ENCODE measurements around the gene WASL. TPM values are rescaled to one million over a fixed set of nuclear protein-coding genes. Genes with fewer than 3 reads are reported as not detected.
A peak's percentile ranks its signal among the peaks of the same experiment; 100 is the strongest.

WASL gene
- total and polyA plus RNA-seq, 2 of the 13 experiments (the other 11 are each of a cell fraction or from before 2014, with no cell fraction given) = 7.9 to 12.8 TPM

DNA sequence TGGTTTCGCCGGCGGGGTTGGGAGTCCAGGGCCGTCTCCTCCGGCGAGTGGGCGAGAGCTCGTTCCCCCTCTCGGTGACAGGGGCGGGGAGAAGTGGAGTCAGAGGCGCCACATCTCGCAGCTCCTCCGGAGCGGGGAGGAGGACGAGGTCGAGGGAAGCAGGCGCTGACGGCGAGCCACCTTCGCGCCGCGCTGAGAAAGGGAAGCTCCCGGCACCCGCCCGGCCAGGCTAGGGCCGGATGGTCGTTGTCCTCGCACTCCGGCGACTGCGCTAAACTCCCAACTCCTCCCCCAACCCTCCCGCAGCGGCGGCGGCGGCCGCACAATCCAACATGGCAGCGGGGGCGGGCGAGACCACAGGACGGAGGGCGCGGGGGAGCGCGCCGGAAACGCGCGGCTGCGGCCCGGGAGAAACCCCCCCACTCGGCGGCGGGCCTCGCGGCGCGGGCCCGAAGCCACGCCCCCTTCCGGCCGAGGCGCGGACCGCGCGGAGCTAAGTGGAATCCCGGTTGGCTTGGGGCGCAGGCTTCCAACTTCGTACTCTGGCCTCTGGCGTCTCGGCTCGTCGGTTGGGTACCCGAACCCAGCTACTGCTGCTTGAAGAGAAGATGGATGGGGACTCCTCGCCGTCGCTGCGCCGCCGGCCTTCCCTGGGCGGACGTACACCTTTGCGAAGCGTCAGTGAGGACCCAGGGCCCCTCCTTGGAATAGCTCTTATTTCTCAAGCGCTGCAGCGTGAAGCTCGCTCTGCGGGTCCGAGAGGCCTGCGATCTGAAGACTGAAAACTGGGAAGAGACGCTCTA, at the start of gene WASL (continued):
- TF ChIP-seq FOXK2 (IDR thresholded peaks at IDR 0.05) (peak; percentile 51; the same call in 1 of the 2 replicates), ZNF737 (CRISPR knock-in tag; IDR thresholded peaks at IDR 0.05; ENCODE audit: borderline replicate concordance) (no peak), PHF8 (CRISPR knock-in tag; IDR thresholded peaks at IDR 0.05) (peak; percentile 80), ZNF83 (CRISPR knock-in tag; IDR thresholded peaks at IDR 0.05; ENCODE audit: borderline replicate concordance) (no peak), SMAD3 (CRISPR knock-in tag; IDR thresholded peaks at IDR 0.05) (peak; percentile 10; the same call in 1 of the 2 replicates), SIN3B (IDR thresholded peaks at IDR 0.05; ENCODE audit: low read length) (peak; percentile 38; the same call in 1 of the 2 replicates), ZNF234 (CRISPR knock-in tag; conservative IDR thresholded peaks at IDR 0.05) (peak; percentile 76; the same call in 1 of the 2 replicates), HDAC2 (CRISPR knock-in tag; IDR thresholded peaks at IDR 0.05) (peak; percentile 62), ZNF850 (CRISPR knock-in tag; conservative IDR thresholded peaks at IDR 0.05) (0 out of 2 replicates have a peak, but pooled peaks have one; percentile 35), ZNF317 (CRISPR knock-in tag; IDR thresholded peaks at IDR 0.05) (no peak), ZNF768 (CRISPR knock-in tag; IDR thresholded peaks at IDR 0.05) (no peak), ETV5 (CRISPR knock-in tag; IDR thresholded peaks at IDR 0.05; ENCODE audit: borderline replicate concordance) (peak; percentile 95), ZNF292 (CRISPR knock-in tag; IDR thresholded peaks at IDR 0.05; ENCODE audit: borderline replicate concordance, low read depth) (0 out of 2 replicates have a peak, but pooled peaks have one; percentile 16), ZNF7 (CRISPR knock-in tag; IDR thresholded peaks at IDR 0.05) (no peak), U2AF1 (optimal IDR thresholded peaks at IDR 0.05; ENCODE audit: low read depth, low read length) (peak; percentile 83), ZNF232 (CRISPR knock-in tag; IDR thresholded peaks at IDR 0.05; ENCODE audit: borderline replicate concordance) (peak; percentile 12; the same call in 1 of the 2 replicates)
- TF ChIP-seq, protein P1, sequence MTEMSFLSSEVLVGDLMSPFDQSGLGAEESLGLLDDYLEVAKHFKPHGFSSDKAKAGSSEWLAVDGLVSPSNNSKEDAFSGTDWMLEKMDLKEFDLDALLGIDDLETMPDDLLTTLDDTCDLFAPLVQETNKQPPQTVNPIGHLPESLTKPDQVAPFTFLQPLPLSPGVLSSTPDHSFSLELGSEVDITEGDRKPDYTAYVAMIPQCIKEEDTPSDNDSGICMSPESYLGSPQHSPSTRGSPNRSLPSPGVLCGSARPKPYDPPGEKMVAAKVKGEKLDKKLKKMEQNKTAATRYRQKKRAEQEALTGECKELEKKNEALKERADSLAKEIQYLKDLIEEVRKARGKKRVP (CRISPR knock-in tag; IDR thresholded peaks at IDR 0.05) = peak in 1 of 2 experiments; percentile 53; a peak in 1 of 4 replicates
- TF ChIP-seq, protein P2, sequence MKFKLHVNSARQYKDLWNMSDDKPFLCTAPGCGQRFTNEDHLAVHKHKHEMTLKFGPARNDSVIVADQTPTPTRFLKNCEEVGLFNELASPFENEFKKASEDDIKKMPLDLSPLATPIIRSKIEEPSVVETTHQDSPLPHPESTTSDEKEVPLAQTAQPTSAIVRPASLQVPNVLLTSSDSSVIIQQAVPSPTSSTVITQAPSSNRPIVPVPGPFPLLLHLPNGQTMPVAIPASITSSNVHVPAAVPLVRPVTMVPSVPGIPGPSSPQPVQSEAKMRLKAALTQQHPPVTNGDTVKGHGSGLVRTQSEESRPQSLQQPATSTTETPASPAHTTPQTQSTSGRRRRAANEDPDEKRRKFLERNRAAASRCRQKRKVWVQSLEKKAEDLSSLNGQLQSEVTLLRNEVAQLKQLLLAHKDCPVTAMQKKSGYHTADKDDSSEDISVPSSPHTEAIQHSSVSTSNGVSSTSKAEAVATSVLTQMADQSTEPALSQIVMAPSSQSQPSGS (CRISPR knock-in tag; IDR thresholded peaks at IDR 0.05) = peak; percentile 14; the same call in 1 of the 2 replicates
- TF ChIP-seq, protein P3, sequence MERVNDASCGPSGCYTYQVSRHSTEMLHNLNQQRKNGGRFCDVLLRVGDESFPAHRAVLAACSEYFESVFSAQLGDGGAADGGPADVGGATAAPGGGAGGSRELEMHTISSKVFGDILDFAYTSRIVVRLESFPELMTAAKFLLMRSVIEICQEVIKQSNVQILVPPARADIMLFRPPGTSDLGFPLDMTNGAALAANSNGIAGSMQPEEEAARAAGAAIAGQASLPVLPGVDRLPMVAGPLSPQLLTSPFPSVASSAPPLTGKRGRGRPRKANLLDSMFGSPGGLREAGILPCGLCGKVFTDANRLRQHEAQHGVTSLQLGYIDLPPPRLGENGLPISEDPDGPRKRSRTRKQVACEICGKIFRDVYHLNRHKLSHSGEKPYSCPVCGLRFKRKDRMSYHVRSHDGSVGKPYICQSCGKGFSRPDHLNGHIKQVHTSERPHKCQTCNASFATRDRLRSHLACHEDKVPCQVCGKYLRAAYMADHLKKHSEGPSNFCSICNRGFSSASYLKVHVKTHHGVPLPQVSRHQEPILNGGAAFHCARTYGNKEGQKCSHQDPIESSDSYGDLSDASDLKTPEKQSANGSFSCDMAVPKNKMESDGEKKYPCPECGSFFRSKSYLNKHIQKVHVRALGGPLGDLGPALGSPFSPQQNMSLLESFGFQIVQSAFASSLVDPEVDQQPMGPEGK (CRISPR knock-in tag; IDR thresholded peaks at IDR 0.05) = peak; percentile 64
- TF ChIP-seq, protein P4, sequence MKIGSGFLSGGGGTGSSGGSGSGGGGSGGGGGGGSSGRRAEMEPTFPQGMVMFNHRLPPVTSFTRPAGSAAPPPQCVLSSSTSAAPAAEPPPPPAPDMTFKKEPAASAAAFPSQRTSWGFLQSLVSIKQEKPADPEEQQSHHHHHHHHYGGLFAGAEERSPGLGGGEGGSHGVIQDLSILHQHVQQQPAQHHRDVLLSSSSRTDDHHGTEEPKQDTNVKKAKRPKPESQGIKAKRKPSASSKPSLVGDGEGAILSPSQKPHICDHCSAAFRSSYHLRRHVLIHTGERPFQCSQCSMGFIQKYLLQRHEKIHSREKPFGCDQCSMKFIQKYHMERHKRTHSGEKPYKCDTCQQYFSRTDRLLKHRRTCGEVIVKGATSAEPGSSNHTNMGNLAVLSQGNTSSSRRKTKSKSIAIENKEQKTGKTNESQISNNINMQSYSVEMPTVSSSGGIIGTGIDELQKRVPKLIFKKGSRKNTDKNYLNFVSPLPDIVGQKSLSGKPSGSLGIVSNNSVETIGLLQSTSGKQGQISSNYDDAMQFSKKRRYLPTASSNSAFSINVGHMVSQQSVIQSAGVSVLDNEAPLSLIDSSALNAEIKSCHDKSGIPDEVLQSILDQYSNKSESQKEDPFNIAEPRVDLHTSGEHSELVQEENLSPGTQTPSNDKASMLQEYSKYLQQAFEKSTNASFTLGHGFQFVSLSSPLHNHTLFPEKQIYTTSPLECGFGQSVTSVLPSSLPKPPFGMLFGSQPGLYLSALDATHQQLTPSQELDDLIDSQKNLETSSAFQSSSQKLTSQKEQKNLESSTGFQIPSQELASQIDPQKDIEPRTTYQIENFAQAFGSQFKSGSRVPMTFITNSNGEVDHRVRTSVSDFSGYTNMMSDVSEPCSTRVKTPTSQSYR (CRISPR knock-in tag; IDR thresholded peaks at IDR 0.05; ENCODE audit: borderline replicate concordance) = peak; percentile 83
- TF ChIP-seq, protein P5, sequence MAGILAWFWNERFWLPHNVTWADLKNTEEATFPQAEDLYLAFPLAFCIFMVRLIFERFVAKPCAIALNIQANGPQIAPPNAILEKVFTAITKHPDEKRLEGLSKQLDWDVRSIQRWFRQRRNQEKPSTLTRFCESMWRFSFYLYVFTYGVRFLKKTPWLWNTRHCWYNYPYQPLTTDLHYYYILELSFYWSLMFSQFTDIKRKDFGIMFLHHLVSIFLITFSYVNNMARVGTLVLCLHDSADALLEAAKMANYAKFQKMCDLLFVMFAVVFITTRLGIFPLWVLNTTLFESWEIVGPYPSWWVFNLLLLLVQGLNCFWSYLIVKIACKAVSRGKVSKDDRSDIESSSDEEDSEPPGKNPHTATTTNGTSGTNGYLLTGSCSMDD (CRISPR knock-in tag; IDR thresholded peaks at IDR 0.05) = no peak
